CD4-positive, alpha-beta T cell treated with Interleukin-6 for 4 hours (primary cell): ENCODE results near the gene MFAP5.
A peak's percentile ranks its signal among the peaks of the same experiment; 100 is the strongest.

Experiments used
- DNase-seq: peaks from one replicate; pipeline ENCODE4 v3.0.0-alpha.2; 2020; ENCODE audit warnings: mixed read lengths

MFAP5 gene, protein sequence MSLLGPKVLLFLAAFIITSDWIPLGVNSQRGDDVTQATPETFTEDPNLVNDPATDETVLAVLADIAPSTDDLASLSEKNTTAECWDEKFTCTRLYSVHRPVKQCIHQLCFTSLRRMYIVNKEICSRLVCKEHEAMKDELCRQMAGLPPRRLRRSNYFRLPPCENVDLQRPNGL

GRCh38 chr12:8662593-8662992 lies at the start of gene MFAP5:
Gene MFAP5 (minus strand): TSS chr12:8662826. CDS start chr12:8662104, 722 bp downstream.
- DNase-seq, result no peak

GRCh38 chr12:8709124-8709830 lies 46.7 kb upstream of the MFAP5 start:
- DNase-seq, result no peak

GRCh38 chr12:8702159-8702558 lies 39.5 kb upstream of the MFAP5 start:
- no peak for DNase-seq

- no peak for DNase-seq
These were observed 38.5 kb upstream of the MFAP5 start for GRCh38 chr12:8701046-8701660.

DNA sequence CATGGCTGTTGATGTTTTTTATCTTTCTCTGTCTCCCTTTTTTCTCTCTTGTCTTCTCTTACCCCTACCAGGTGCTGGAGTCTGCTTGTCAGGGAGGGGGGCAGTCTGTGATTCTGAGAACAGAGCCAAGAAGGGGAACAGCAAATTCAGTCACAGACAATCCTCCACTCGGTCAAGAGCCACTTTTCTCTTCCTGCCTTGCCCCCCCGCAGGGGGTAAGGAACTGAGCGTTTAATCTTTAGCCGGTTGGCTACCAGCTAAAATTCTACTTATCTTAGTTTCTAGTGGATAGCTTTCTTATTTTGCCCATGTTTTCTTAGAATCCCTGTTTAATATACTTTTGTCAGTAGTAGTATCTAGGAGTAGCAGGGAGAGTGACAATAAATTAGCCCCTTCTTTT lies 37.1 kb upstream of the MFAP5 start:
- no peak for DNase-seq

GRCh38 chr12:8698879-8699278 lies 36.3 kb upstream of the MFAP5 start:
- DNase-seq, result no peak

DNA sequence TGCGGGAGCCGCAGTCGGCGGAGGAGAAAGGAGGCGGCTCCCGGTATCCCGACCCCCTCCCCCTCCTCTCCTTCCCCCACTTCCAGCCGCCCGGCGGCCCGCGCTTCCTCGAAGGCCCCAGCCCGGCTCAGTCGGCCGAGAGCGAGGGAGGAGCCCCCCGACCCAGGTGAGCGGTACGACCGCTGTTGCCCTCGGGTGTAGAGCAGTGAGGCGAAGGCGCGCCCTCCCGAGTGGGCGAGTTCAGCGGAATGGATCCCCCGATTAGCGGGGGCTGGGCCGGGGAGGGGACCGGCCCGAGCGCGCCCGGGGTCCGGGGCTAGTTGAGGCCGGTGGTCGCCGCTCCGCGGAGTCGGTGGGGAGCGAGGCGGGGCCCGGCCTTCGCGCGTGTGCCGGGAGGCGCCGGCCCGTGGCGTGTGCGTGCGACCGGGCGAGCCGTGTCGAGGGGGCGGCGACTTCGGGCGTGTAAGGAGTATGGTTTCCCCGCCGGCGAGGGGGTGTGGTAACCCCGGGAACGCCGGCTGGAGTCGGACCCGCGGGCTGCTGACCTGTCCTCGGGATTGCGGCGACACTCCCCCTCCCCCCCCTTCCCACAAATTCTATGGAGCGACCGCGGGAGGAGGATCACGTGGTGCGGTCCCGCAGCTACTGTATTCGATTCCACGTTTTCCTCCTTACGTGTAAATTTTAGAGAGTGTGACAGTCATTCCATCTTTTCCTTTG lies 35.7 kb upstream of the MFAP5 start:
- DNase-seq, result peak; percentile 68

GRCh38 chr12:8697476-8698131 lies 35.0 kb upstream of the MFAP5 start, which contains the start of gene RIMKLB:
Gene RIMKLB (plus strand): TSS chr12:8697991. CDS start chr12:8713867, 15,876 bp downstream.
- peak; percentile 86 for DNase-seq

- peak; percentile 24 for DNase-seq
These were observed 34.5 kb upstream of the MFAP5 start for GRCh38 chr12:8697120-8697475.

GRCh38 chr12:8696442-8697090 lies 33.9 kb upstream of the MFAP5 start:
- DNase-seq, result no peak

- no peak for DNase-seq
These were observed 32.5 kb upstream of the MFAP5 start for GRCh38 chr12:8695116-8695515.

DNA sequence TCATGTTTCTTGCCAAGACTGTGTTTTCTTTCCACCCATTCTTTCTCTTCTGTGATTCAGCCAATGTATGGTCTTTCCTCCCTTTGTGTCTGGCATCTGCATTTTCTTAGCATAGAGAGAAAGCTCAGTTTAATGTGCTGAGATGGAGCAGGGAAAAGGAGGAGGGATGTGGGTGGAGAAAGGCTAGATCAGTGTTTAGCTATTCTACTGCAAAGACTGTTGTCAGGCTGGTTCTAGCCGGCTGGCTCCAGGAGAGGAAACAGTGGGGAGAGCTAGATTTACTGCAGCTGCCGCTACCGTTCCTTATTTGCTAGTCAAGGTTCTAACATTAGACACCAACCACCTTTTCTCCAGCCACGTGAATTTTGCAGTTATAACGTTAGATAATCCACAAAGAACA lies 29.9 kb upstream of the MFAP5 start:
- DNase-seq, result peak; percentile 15

- DNase-seq, result no peak
These were observed 27.1 kb upstream of the MFAP5 start for GRCh38 chr12:8689681-8690080.

DNA sequence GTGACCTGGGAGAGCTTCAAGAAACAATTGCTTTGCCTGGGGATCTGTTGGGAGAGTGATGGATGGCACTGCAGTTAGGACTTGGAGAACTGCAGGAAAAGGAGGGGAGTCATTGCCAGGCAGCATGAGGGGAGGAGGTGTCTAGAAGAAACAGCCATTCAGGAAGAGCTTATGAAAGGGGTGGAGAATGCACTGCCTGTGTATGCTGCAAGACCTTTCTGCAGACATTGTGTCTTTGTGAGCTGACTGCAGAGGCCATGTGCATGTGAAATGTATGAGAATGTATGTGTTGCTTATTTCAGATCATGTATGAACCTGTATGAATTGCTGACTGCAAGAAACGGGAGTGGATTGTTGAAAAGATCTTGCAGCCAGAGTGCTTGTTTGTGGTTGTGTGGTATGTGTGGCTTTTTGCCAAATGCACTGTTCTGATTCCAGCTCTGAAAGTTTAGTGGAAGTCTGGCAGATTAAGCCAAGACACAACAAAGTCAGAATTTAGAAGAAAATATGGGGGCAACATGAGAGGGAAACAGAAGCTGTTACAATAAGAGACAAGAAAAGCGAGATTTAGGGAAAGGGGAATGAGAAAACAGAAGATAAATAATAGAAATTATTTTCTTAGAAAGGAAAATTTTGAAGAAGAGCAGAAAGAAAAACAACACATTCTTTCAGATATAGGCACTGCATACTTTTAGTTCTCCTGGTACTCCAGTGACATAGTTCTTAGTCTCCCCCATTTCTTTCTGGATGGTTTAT lies 25.4 kb upstream of the MFAP5 start:
- DNase-seq, result no peak

DNA sequence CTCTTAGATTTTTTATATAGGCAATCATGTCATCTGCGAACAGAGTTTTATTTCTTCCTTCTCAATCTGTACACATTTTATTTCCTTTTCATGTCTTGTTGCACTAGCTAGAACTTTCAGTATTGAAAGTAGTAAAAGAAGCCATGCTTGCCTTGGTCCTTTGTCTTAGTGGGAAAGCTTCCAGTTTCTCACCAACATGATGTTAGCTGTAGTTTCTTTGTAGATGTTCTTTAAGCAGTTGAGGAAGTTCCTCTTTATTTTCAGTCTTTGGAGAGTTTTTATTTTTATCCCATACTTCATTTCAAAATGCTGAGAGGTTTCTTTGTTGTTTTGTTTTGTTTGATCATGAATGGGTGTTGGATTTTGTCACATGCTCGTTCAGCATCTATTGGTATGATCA lies 22.4 kb upstream of the MFAP5 start:
- DNase-seq, result no peak

- no peak for DNase-seq
These were observed 18.7 kb upstream of the MFAP5 start for GRCh38 chr12:8681129-8681884.

- no peak for DNase-seq
These were observed 17.9 kb upstream of the MFAP5 start for GRCh38 chr12:8680533-8680932.

DNA sequence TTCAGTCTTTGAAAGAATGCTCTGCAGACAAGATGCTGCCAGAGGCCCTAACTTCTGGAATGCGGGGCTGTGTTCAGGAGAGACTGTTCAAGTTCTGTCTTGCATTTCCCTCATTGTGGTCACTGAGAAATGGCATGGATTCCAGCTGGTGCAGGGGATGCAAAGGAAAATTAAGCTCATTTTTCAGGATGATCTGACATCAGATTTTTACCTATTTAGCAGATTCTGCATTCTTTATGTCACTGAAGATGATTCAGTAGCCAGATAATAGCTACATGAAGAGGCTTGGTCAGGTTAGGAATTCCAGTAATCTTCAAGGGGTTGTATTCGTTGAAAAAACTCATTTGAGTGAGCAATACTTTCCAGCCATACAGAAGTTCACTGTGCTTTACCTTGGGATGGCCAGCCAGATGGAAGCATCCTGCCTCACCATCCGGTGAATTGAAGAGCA lies 16.1 kb upstream of the MFAP5 start:
- no peak for DNase-seq

- no peak for DNase-seq
These were observed 14.7 kb upstream of the MFAP5 start for GRCh38 chr12:8677362-8677761.

DNA sequence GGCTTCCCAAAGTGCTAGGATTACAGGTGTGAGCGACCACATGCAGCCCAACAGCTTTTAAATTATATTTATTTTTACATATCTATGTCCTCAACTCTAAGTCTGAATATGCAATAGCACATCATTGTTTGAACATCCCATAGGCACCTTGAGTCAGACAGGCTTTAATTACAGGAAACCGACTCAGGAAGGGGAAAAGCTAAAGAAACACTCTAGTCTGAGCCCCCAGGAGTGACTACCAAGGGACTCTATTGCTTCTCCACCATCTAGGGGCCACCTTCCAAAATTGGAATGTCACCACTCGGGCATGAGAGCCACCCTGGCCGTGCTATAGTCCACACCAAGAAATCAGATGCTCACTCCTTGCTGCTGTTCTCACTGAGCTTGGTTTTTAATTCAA lies 14.0 kb upstream of the MFAP5 start:
- DNase-seq, result no peak

DNA sequence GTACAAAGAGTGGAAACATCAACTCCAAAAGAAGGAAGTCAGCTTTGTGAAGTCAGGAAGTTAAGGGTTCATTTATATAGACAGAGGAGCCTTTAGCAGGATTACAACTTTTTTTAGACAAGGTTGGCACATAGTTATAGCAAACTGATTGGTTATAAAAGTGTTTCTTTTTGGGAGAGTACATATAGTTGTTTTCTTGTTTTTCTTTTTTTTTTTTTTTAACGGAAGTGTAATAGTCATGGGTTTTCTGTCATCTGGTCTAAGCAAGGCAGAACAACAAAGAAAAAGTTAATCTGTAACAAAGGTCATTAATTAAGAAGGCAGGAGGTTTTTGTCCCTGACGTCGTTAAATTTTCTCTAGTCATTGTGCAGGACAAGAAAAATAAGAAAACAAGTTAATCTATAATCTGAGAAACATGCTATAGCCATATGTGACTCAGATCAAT lies 13.0 kb upstream of the MFAP5 start:
- no peak for DNase-seq
